GM19328 (cell line): ENCODE data around the gene TOM1L2.

Experiments
- ATAC-seq: cut with Tn5 transposase; IDR thresholded peaks from one replicate; pipeline ENCODE4 v1.9.1; 2021; ENCODE audit warnings: mild to moderate bottlenecking, moderate library complexity; ENCODE audit not compliant: unreplicated experiment

Gene TOM1L2

GRCh38 chr17:17880577-17881196 lies 91.5 kb downstream of the TOM1L2 start:
- ATAC-seq, result no peak

- ATAC-seq, result no peak
Observed at GRCh38 chr17:17877529-17878358, 94.5 kb downstream of the TOM1L2 start.

- ATAC-seq, result no peak
Observed at GRCh38 chr17:17876959-17877528, 95.2 kb downstream of the TOM1L2 start.

- no peak for ATAC-seq
Observed at GRCh38 chr17:17874478-17874877, 97.7 kb downstream of the TOM1L2 start.

- no peak for ATAC-seq
Observed at GRCh38 chr17:17873450-17873991, 98.7 kb downstream of the TOM1L2 start.

- no peak for ATAC-seq
Observed at GRCh38 chr17:17872547-17873345, 99.5 kb downstream of the TOM1L2 start.

- ATAC-seq, result no peak
Observed at GRCh38 chr17:17871913-17872312, 100.3 kb downstream of the TOM1L2 start.

- ATAC-seq, result no peak
Observed at GRCh38 chr17:17870247-17870646, 102.0 kb downstream of the TOM1L2 start.

- ATAC-seq, result no peak
Observed at GRCh38 chr17:17868641-17869522, 103.3 kb downstream of the TOM1L2 start.

- ATAC-seq, result no peak
Observed at GRCh38 chr17:17866897-17867296, 105.3 kb downstream of the TOM1L2 start.

- no peak for ATAC-seq
Observed at GRCh38 chr17:17866425-17866824, 105.8 kb downstream of the TOM1L2 start.

- no peak for ATAC-seq
Observed at GRCh38 chr17:17865035-17865434, 107.2 kb downstream of the TOM1L2 start.

GRCh38 chr17:17860766-17861107 lies 111.5 kb downstream of the TOM1L2 start:
- no peak for ATAC-seq

GRCh38 chr17:17859909-17860765 lies 112.1 kb downstream of the TOM1L2 start:
- ATAC-seq, result no peak

GRCh38 chr17:17857496-17857895 lies 114.7 kb downstream of the TOM1L2 start:
- no peak for ATAC-seq

- ATAC-seq, result no peak
Observed at GRCh38 chr17:17856386-17856785, 115.8 kb downstream of the TOM1L2 start.

- ATAC-seq, result no peak
Observed at GRCh38 chr17:17855976-17856375, 116.2 kb downstream of the TOM1L2 start.

GRCh38 chr17:17853811-17854447 lies 118.3 kb downstream of the TOM1L2 start:
- ATAC-seq, result no peak

- ATAC-seq, result no peak
Observed at GRCh38 chr17:17852930-17853329, 119.3 kb downstream of the TOM1L2 start.
